ENCODE data around the gene FTL. TPM values are rescaled to one million over a fixed set of nuclear protein-coding genes. Genes with fewer than 3 reads are reported as not detected.

The FTL gene
- total RNA-seq, 1 donor from 2014 or later, result 834 TPM

- H3K36me3 ChIP-seq, result peaks cover 62% of the 10 kb centered on the region
- TF ChIP-seq CTCF (IDR thresholded peaks at IDR 0.05; ENCODE audit: borderline replicate concordance), result no peak
- peak overlapping the region; percentile 94 for H3K27ac ChIP-seq (replicated peaks)
- no peaks in the 10 kb centered on the region for H3K9me3 ChIP-seq (replicated peaks)
- no peak overlapping the region for H3K4me3 ChIP-seq
- intact Hi-C loops (cut with micrococcal nuclease), result no loop called here
- H3K27me3 ChIP-seq (ENCODE audit: low read depth), result no peaks in the 10 kb centered on the region
- no peak for DNase-seq
- peaks cover 79% of the 10 kb centered on the region for H3K4me1 ChIP-seq
These were observed 3.1 kb downstream of the FTL start for GRCh38 chr19:48968179-48968661.

- intact Hi-C loops (cut with micrococcal nuclease), result no loop called here
- peaks cover 68% of the 10 kb centered on the region for H3K36me3 ChIP-seq
- no peaks in the 10 kb centered on the region for H3K27me3 ChIP-seq (ENCODE audit: low read depth)
- no peak for TF ChIP-seq CTCF (IDR thresholded peaks at IDR 0.05; ENCODE audit: borderline replicate concordance)
- H3K9me3 ChIP-seq (replicated peaks), result no peaks in the 10 kb centered on the region
- H3K4me3 ChIP-seq, result no peak overlapping the region
- H3K27ac ChIP-seq (replicated peaks), result peak overlapping the region; percentile 94
- no peak for DNase-seq
- peaks cover 73% of the 10 kb centered on the region for H3K4me1 ChIP-seq
These were observed 3.7 kb downstream of the FTL start for GRCh38 chr19:48968813-48969218.

- H3K27me3 ChIP-seq (ENCODE audit: low read depth), result no peaks in the 10 kb centered on the region
- H3K4me1 ChIP-seq, result peaks cover 66% of the 10 kb centered on the region
These were observed 4.4 kb downstream of the FTL start for GRCh38 chr19:48969276-48970138.

GRCh38 chr19:48970139-48970766 is 5.1 kb downstream of the FTL start:
- Histone ChIP-seq H3K27me3 (ENCODE audit: low read depth) (no peaks in the 10 kb centered on the region), H3K9me3 (replicated peaks) (no peaks in the 10 kb centered on the region), H3K4me1 (peaks cover 61% of the 10 kb centered on the region), H3K27ac (replicated peaks) (peak overlapping the region; percentile 25), H3K36me3 (peaks cover 80% of the 10 kb centered on the region), H3K4me3 (no peak overlapping the region)
- no peak for DNase-seq
- no peak for TF ChIP-seq CTCF (IDR thresholded peaks at IDR 0.05; ENCODE audit: borderline replicate concordance)
- intact Hi-C loops (cut with micrococcal nuclease), result no loop called here

More at GRCh38 chr19:48969276-48970138, 4.4 kb downstream of the FTL start:
- Histone ChIP-seq H3K27ac (replicated peaks) (peak overlapping the region; percentile 94), H3K4me3 (no peak overlapping the region), H3K9me3 (replicated peaks) (no peaks in the 10 kb centered on the region), H3K36me3 (peaks cover 75% of the 10 kb centered on the region)
- no peak for TF ChIP-seq CTCF (IDR thresholded peaks at IDR 0.05; ENCODE audit: borderline replicate concordance)
- intact Hi-C loops (cut with micrococcal nuclease), result no loop called here
- no peak for DNase-seq

- peak overlapping the region; percentile 25 for H3K27ac ChIP-seq (replicated peaks)
- H3K27me3 ChIP-seq (ENCODE audit: low read depth), result no peaks in the 10 kb centered on the region
- H3K9me3 ChIP-seq (replicated peaks), result no peaks in the 10 kb centered on the region
- intact Hi-C loops (cut with micrococcal nuclease), result no loop called here
- peak; percentile 81 for DNase-seq
- TF ChIP-seq CTCF (IDR thresholded peaks at IDR 0.05; ENCODE audit: borderline replicate concordance), result peak; percentile 96
- H3K4me1 ChIP-seq, result peaks cover 53% of the 10 kb centered on the region
- peaks cover 85% of the 10 kb centered on the region for H3K36me3 ChIP-seq
- H3K4me3 ChIP-seq, result no peak overlapping the region
These were observed 5.8 kb downstream of the FTL start for GRCh38 chr19:48970923-48971395.

Data from left ventricle myocardium inferior (tissue), 1 donor.